Measurements from ENCODE around the gene GREM1.

The GREM1 gene

DNA sequence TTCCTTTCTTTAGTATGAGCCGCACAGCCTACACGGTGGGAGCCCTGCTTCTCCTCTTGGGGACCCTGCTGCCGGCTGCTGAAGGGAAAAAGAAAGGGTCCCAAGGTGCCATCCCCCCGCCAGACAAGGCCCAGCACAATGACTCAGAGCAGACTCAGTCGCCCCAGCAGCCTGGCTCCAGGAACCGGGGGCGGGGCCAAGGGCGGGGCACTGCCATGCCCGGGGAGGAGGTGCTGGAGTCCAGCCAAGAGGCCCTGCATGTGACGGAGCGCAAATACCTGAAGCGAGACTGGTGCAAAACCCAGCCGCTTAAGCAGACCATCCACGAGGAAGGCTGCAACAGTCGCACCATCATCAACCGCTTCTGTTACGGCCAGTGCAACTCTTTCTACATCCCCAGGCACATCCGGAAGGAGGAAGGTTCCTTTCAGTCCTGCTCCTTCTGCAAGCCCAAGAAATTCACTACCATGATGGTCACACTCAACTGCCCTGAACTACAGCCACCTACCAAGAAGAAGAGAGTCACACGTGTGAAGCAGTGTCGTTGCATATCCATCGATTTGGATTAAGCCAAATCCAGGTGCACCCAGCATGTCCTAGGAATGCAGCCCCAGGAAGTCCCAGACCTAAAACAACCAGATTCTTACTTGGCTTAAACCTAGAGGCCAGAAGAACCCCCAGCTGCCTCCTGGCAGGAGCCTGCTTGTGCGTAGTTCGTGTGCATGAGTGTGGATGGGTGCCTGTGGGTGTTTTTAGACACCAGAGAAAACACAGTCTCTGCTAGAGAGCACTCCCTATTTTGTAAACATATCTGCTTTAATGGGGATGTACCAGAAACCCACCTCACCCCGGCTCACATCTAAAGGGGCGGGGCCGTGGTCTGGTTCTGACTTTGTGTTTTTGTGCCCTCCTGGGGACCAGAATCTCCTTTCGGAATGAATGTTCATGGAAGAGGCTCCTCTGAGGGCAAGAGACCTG is 13.2 kb downstream of the GREM1 start:
- DNase-seq (ENCODE audit: low read depth in 1 of 2, low spot score in 1 of 2): no peak

DNA sequence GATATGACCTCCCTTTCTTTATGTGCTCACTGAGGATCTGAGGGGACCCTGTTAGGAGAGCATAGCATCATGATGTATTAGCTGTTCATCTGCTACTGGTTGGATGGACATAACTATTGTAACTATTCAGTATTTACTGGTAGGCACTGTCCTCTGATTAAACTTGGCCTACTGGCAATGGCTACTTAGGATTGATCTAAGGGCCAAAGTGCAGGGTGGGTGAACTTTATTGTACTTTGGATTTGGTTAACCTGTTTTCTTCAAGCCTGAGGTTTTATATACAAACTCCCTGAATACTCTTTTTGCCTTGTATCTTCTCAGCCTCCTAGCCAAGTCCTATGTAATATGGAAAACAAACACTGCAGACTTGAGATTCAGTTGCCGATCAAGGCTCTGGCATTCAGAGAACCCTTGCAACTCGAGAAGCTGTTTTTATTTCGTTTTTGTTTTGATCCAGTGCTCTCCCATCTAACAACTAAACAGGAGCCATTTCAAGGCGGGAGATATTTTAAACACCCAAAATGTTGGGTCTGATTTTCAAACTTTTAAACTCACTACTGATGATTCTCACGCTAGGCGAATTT is 14.9 kb downstream of the GREM1 start:
- DNase-seq (ENCODE audit: low read depth in 1 of 2, low spot score in 1 of 2): no peak

DNA sequence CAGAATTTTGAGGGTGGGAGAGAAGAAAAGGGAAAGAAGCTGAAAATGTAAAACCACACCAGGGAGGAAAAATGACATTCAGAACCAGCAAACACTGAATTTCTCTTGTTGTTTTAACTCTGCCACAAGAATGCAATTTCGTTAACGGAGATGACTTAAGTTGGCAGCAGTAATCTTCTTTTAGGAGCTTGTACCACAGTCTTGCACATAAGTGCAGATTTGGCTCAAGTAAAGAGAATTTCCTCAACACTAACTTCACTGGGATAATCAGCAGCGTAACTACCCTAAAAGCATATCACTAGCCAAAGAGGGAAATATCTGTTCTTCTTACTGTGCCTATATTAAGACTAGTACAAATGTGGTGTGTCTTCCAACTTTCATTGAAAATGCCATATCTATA is 15.5 kb downstream of the GREM1 start:
- no peak for DNase-seq (ENCODE audit: low read depth in 1 of 2, low spot score in 1 of 2)

DNA sequence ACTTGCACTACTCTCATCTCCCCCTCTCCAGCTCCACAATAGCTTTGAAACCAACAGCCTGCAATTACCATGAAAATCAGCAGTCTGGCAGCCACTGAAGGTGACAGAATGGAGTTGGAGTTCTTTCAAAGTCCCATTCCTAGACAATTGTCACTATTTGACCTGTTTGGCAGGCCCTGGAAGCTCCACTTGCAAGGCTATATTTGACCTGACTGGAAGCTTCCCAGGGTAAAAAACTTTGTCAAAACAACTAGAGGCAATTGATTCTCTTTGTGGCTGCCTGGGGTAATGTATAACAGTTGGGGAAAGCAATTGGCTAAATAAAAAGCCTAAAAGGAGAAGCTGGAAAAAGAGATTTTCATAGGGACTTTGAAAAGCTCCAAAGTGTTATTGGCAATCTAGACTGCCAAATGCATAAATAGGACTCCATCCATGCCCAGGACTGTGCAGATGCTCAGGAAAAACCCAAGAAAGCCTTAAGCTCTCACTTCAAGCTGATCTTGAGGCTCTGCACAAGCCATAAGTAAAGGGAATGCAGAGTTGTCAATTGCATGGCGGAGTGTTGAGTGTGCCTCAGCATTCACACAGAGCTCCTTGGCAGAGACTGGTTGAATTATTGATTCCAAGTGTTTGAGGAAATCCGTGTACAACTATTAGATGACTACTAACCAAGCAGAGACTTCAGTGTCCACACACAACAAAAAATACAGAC is 18.3 kb downstream of the GREM1 start:
- DNase-seq (ENCODE audit: low read depth in 1 of 2, low spot score in 1 of 2): no peak

DNA sequence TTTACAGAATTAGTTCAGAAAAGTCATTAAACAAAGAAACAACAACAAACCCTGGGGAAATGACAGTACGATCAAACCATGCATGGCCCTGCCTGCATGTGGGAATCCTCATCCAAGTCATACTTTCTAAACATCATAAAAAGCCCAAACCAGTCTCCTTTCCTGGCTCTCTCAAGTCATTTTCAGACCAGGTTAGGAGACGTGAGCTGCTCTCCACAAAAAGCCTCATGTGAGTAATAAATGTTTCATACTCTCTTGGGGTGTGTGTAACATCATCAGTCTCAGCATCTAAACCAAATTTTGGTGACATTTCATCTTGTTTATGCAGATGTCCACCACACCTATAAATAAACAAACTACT is 18.9 kb downstream of the GREM1 start:
- no peak for DNase-seq (ENCODE audit: low read depth in 1 of 2, low spot score in 1 of 2)

DNA sequence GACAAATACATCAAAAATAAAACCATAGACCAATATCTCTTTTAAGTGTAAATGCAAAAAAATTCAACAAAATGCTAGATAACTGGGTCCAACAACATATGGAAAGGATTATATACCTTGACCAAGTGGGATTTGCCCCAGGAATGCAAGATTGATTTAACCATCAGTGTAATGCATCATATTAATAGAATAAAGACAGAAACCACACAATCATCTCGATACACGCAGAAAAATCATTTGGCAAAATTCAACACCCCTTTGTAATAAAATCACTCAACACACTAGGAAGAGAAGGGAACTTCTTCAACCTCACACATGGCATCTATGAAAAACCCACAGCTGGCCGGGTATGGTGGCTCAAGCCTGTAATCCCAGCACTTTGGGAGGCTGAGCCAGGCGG is 19.5 kb downstream of the GREM1 start:
- DNase-seq (ENCODE audit: low read depth in 1 of 2, low spot score in 1 of 2): no peak

DNA sequence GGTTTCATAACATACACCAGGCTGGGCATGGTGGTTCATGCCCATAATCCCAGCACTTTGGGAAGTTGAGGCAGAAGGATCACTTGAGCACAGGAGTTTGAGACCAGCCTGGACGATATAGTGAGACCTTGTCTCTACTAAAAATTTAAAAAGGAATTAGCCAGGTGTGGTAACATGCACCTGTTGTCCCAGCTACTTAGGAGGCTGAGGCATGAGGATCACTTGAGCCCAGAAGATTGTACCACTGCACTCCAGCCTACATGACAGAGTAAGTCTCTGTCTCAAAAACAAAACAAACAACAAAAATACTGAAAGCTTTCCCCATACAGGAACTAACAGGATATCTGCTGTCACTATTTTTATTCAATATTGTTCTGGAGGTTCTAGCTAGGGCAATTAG is 20.9 kb downstream of the GREM1 start:
- no peak for DNase-seq (ENCODE audit: low read depth in 1 of 2, low spot score in 1 of 2)

DNA sequence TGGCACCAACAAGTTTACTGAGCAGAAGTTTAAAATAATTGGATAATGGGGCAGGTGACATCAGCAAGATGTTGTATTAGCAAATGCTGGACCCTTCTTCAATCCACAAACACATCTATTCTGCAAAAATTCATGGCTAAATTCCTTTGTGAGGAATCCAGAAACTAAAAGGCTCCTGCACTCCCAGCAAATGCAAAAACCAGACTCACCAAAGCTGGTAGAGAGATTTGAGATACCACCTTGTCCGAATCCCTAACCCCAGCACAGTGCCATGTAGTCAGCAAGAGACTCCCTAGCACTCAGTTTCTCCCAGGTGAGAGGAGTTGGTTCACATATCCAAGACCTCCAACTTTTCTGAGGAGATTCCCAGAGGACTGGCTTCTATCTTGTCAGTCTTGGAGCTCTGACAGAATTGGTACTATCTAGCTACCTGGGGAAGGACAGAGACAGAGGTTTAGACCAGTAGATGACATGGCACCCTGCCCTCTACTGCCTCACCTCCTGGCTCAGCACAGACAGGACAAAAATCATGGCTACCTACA is 21.8 kb downstream of the GREM1 start:
- no peak for DNase-seq (ENCODE audit: low read depth in 1 of 2, low spot score in 1 of 2)

DNA sequence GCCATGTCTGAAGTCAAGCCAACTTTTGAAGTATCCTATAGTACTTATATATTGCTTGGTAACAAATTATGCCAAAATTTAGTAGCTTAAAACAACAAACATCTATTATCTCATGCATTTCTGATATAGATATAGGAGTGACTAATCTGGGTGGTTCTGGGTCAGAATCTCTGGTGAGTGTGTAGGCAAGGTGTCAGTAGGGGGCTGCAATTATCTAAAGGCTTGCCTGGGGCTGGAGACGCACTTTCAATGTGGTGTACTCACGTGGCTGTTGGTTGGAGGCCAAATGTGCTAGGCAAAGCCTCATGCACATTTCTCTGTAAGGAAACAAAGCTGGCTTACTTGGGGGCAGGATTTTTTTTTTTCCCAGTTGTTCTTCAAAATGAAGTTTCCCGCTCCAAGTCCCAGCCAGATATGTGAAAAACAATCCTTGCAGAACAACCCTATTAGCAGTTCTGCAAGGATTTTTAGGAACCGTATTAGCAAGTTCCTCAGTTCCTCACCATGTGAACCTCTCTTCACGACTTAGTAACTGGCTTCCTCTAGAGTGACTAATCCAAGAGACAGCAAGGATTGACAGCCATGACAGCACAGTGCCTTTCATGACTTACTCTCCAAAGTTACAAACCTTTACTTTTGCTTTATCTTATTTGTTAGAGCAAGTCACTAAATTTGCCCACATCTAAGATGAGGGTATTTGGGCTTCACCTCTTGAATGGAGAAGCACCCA is 25.8 kb downstream of the GREM1 start:
- DNase-seq (ENCODE audit: low read depth in 1 of 2, low spot score in 1 of 2): no peak

DNA sequence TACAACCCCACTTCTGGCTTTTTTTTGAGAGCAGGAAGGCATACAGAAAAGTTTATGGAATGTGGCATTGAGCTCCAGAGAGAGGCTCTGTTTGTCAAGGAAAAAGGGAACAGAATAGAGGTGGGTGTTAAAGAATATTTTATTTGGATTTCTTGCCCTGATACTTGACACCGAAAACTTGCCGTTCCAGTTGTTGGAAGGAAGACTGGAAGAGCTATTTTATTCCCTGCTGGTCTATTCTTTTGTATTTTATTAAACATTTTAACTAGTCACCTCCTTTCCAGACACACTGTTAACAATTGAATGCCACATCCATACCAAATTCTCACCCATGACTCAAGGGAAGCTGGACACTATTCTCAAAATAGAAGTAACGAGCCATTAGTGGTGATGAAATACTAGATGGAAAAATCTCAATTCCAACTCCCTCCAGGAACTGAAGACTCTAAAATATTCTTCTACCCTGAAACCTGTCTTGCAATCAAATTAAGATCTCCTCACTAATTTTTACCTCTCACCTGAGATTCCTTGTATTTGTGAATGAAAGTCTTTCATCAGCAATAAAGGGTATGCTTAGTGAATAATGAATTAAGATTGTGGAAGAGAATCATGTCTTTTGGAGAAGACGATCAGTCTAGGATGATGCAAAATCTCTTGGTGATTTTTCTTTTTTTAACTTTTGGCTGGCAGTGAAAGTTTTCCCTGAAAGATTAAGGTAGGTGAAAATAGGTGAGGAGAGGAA is 28.5 kb downstream of the GREM1 start:
- DNase-seq (ENCODE audit: low read depth in 1 of 2, low spot score in 1 of 2): no peak

DNA sequence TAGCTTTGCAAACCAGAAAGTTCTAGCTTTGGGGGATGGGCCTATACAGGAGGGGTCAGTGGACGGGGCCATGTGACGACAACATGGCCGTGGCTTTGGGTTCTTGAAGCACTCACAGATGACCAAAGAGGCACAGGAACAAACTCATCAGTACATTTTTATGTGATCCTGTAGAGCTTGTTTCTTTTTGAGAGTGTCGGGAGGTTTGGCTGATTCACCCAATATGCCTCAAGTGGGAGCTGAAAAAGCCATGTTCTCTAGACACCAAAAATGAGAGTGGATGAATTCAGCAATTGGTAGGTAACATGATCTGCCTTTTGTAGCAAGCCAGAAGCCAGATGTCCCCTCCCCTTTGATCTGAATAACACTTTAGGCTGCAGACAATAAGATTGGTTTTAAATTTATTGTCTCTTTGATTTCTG is 30.1 kb downstream of the GREM1 start:
- DNase-seq (ENCODE audit: low read depth in 1 of 2, low spot score in 1 of 2): no peak

DNA sequence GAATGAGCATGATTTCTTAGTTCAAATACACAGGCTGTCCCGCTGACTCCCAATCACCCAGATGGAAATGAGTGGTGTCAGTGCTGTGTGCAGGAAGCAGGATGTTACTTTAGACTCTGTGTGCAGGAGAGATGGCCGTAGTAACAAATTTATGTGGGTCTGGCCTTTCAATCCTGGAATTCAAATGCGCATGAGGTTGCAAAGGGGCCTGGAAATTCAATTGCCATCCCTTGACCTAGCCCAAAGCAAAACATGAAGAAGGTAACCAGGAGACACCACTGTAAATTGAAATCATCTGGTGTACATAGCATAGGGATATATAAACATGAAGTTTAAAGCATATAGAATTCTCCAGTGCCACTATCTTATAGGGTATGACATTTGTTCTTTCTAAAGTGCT is 33.2 kb downstream of the GREM1 start:
- no peak for DNase-seq (ENCODE audit: low read depth in 1 of 2, low spot score in 1 of 2)

DNA sequence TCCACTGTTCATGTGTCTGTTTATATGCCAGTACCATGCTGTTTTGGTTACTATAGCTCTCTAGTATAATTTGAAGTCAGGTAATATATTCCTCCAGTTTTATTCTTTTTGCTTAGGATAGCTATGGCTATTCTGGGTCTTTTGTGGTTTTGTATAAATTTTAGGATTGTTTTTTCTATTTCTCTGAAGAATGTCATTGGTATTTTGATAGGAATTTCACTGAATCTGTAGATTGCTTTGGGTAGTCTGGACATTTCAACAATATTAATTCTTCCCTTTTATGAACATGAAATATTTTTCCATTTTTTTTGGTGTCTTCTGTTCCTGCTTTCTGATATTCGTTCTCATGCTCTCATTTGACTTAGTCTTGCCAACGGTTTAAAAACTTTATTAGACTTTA is 39.6 kb downstream of the GREM1 start:
- DNase-seq (ENCODE audit: low read depth in 1 of 2, low spot score in 1 of 2): no peak

DNA sequence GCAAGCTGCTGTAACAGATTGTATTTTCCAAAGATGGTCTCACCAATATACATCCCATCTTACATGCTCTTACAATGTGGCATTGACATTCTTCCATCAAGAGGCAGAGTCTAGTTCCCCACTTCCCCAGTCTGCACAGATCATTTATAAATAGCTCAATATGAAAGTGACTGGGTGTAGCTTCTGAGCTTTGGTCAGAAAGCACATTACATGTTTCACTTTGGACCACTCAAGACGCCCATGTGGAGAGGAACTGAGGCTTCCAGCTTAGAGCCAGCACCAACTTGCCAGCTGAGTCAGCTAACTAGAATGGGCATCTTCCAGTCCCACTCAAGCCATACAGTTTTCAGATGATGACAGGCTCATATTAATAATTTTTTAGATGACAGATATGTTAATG is 45.5 kb downstream of the GREM1 start:
- DNase-seq (ENCODE audit: low read depth in 1 of 2, low spot score in 1 of 2): no peak

DNA sequence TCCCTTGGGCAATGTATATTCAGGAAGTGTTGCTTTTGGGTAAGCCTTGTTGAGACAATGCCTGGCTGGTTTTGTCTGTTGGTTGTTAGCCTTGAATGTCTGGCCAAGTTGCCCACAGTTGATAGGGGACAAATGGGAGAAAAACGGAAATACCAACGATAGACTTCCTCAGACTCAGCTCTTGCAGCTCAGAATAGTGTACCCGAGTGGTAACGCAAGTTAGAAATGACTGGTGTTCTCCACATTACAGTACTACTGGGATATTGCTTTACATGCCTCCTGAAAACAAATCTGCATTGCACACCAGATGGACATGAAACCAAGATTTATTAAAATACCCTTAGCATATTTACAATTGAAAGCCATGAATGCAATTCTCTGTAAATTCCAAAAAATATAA is 47.4 kb downstream of the GREM1 start:
- DNase-seq (ENCODE audit: low read depth in 1 of 2, low spot score in 1 of 2): no peak

DNA sequence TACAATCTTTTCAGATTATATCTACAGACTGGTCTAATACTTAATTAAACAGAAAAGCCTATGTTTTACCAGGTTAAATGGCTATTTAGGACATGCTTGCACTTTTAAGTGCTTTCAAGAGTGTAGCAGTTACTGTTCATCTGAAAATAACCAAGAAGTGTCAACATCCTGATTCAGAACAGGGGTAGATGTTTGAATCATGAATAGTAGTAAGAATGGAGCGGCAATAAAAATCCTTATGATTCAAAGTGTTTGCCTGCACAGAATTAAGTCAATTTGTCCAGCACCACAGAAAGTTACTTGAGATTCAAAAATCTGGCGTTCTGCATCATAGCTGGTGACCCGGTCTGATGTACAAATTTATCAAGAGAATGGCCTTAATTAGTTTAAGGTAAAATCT is 48.3 kb downstream of the GREM1 start:
- DNase-seq (ENCODE audit: low read depth in 1 of 2, low spot score in 1 of 2): no peak

DNA sequence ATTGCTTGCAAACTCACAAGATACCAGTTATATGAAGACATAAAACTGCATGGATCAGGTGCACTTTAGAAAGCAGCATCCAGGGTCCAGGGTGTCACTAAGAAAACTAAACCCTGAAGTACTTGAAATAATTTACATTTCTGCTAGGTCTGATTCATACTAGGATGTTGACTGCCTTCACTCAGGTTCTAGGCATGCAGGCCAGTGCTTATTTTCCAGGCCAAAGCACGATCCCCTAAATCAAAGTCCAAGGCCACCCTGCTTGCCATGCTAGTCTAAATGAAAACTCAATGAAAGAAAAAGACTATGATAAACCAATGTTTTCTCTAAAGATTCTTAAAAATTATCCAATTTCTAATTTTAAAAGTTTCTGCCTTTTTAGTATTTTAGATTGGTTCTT is 49.4 kb downstream of the GREM1 start:
- DNase-seq (ENCODE audit: low read depth in 1 of 2, low spot score in 1 of 2): no peak

DNA sequence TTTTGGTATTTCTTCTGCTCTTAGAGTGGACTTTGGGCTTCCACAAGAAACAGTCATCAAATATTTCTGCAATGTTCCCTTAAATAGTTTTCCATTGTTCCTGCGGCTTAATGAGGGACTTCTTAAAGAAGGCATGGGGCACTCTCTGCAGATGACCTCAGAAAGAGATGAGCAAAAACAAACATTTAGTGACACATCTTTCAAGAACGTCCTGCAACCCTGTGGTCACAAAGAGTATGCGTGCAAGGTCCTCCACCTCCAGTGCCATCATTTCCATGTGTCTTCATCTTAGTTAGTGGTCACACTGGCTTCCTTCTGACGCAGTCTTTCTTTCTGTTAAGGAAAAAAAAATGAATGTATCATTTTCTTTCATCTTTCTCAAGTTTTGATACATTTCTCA is 56.2 kb downstream of the GREM1 start:
- DNase-seq (ENCODE audit: low read depth in 1 of 2, low spot score in 1 of 2): no peak

DNA sequence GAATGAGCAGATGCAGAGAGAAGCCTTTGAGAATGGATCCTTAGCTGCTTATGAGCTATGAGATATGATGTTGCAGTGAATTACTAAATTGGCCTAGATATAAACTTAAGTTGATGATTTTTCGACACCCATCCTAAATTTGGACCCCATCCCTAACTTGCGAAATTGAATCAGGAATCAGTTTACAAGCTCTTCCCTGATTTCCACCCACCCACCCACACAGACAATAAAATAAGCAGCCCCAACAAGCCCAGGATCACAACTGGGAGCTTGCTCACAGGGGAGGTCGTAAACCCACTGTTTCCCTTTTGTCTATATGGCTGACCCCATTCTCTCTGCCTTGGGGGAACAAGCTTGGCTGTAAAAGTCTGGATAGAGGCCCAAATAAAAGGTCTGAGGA is 57.3 kb downstream of the GREM1 start:
- DNase-seq (ENCODE audit: low read depth in 1 of 2, low spot score in 1 of 2): no peak

DNA sequence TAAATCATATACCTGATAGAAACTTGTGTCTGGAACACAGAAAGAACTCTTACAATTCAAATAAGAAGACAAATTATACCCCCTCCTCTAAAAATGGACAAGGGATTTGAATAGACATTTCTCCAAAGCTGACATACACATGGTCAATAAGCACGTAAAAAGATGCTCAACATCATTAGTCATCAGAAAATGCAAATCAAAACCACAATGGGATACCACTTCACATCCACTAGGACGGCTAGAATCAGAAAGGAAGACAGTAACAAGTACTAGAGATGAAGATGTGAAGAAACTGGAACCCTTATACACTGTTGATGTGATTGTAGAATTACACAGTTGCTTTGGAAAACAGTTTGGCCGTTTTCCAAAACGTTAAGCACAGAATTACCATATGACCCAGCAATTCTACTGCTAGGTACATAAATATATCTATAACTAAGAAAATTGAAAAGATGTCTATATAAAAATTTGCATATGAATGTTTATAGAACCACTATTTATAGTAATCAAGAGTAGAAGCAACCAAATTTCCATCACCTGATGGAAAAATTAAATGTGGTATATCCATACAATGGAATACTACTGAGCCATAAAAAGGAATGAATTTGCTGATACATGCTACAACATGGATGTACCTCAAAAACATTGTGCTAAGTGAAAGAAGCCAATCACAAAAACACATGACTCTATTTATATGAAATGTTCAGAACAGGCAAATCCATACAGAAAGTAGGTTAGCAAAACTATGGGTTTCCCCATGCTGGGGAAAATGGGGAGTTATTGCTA is 60.8 kb downstream of the GREM1 start:
- DNase-seq (ENCODE audit: low read depth in 1 of 2, low spot score in 1 of 2): no peak

Measured in activated T-helper 1 cell treated with anti-CD3 and anti-CD28 coated beads, Interleukin-2, amount 50 U/mL, for 16 hours (primary cell).